ENCODE measurements around the gene FOXK1. TPM values are rescaled to one million over a fixed set of nuclear protein-coding genes. Genes with fewer than 3 reads are reported as not detected.
A peak's percentile ranks its signal among the peaks of the same experiment; 100 is the strongest.

Gene FOXK1
- total and polyA plus RNA-seq, 2 of the 13 experiments (the other 11 are each of a cell fraction or from before 2014, with no cell fraction given): 4.6 to 8.8 TPM

DNA sequence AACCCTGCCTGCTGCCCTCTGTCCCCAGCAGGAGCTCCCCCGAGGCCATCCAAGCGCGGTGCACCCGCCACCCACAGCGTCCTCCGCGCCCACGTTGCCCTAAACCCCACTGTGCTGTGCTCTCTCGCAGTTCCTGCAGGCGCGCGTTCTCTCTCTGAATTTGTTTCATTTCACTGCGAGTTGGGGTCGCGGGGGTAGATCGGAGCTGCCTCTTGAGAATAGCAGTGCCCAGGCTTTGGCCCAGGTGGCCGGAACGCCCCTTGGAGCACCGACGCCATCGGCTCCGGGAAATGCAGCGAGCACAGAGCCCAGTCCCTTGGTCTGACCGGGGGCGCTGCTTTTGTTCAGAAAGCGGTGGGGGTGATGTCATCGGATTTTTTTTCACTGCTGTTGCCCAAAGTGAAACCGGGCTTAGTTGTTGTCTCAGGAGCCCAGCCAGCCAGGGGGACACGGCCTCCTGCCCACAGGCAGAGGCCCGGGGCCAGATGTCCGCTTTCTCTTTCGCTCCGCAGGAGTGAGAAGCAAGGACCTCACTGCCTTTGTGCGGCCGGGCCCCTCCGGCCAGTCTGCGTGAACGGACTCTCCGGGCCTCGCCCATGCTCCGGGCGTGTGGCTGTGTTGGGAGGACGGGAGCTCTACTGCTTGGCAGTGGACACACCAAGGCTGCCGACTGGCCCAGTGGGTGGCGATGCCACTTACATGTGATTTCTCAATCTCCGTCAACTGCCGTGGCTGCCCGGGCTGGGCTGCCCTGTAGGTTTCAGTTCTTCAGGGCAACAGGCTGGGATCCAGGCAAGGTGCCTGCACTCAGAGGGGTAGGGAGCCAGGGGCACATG is 43.1 kb downstream of the FOXK1 start (continued):
- TF ChIP-seq, protein P1, sequence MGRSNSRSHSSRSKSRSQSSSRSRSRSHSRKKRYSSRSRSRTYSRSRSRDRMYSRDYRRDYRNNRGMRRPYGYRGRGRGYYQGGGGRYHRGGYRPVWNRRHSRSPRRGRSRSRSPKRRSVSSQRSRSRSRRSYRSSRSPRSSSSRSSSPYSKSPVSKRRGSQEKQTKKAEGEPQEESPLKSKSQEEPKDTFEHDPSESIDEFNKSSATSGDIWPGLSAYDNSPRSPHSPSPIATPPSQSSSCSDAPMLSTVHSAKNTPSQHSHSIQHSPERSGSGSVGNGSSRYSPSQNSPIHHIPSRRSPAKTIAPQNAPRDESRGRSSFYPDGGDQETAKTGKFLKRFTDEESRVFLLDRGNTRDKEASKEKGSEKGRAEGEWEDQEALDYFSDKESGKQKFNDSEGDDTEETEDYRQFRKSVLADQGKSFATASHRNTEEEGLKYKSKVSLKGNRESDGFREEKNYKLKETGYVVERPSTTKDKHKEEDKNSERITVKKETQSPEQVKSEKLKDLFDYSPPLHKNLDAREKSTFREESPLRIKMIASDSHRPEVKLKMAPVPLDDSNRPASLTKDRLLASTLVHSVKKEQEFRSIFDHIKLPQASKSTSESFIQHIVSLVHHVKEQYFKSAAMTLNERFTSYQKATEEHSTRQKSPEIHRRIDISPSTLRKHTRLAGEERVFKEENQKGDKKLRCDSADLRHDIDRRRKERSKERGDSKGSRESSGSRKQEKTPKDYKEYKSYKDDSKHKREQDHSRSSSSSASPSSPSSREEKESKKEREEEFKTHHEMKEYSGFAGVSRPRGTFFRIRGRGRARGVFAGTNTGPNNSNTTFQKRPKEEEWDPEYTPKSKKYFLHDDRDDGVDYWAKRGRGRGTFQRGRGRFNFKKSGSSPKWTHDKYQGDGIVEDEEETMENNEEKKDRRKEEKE (IDR thresholded peaks at IDR 0.05): no peak
- no peak; the same call in 1 of the 2 replicates for TF ChIP-seq ZNF274 (CRISPR knock-in tag; IDR thresholded peaks at IDR 0.05)
- TF ChIP-seq RFXANK (CRISPR knock-in tag; IDR thresholded peaks at IDR 0.05): no peak
- peak; percentile 15; the same call in 1 of the 3 replicates for TF ChIP-seq MXI1 (IDR thresholded peaks at IDR 0.05; ENCODE audit: borderline replicate concordance, low read depth, low read length)
- no peak for TF ChIP-seq ZMYM2 (CRISPR knock-in tag; IDR thresholded peaks at IDR 0.05)
- TF ChIP-seq ARNT2 (CRISPR knock-in tag; IDR thresholded peaks at IDR 0.05; ENCODE audit: low read depth): no peak
- TF ChIP-seq, protein P2, sequence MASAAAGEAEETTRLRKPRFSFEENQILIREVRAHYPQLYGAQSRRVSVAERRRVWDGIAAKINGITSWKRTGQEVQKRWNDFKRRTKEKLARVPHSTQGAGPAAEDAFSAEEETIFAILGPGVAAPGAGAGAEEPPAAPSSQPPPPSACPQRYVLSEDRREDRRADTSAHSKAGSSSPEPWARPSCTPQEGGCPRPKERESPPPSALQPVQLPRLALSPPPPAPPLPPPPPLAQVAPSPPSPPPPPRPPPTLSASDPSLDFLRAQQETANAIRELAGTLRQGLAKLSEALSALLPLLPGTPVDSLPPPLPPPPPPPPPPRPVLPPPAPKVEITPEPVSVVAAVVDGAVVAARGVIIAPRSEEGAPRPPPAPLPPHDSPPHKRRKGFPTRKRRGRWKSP (CRISPR knock-in tag; IDR thresholded peaks at IDR 0.05): no peak
- TF ChIP-seq ZFX (CRISPR knock-in tag; IDR thresholded peaks at IDR 0.05; ENCODE audit: low read depth): peak; percentile 44
- TF ChIP-seq ZNF577 (CRISPR knock-in tag; IDR thresholded peaks at IDR 0.05; ENCODE audit: borderline replicate concordance, low read depth): no peak
- peak; percentile 55 for TF ChIP-seq HDAC1 (CRISPR knock-in tag; IDR thresholded peaks at IDR 0.05)
- TF ChIP-seq, protein P3, sequence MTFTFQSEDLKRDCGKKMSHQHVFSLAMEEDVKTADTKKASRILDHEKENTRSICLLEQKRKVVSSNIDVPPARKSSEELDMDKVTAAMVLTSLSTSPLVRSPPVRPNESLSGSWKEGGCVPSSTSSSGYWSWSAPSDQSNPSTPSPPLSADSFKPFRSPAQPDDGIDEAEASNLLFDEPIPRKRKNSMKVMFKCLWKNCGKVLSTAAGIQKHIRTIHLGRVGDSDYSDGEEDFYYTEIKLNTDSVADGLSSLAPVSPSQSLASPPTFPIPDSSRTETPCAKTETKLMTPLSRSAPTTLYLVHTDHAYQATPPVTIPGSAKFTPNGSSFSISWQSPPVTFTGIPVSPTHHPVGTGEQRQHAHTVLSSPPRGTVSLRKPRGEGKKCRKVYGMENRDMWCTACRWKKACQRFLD (CRISPR knock-in tag; IDR thresholded peaks at IDR 0.05; ENCODE audit: borderline replicate concordance): 0 out of 2 replicates have a peak, but pooled peaks have one; percentile 21
- TF ChIP-seq, protein P4, sequence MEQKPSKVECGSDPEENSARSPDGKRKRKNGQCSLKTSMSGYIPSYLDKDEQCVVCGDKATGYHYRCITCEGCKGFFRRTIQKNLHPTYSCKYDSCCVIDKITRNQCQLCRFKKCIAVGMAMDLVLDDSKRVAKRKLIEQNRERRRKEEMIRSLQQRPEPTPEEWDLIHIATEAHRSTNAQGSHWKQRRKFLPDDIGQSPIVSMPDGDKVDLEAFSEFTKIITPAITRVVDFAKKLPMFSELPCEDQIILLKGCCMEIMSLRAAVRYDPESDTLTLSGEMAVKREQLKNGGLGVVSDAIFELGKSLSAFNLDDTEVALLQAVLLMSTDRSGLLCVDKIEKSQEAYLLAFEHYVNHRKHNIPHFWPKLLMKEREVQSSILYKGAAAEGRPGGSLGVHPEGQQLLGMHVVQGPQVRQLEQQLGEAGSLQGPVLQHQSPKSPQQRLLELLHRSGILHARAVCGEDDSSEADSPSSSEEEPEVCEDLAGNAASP (CRISPR knock-in tag; IDR thresholded peaks at IDR 0.05; ENCODE audit: borderline replicate concordance): no peak
- TF ChIP-seq KLF12 (CRISPR knock-in tag; IDR thresholded peaks at IDR 0.05; ENCODE audit: borderline replicate concordance): no peak
- TF ChIP-seq ZNF251 (CRISPR knock-in tag; IDR thresholded peaks at IDR 0.05): no peak
- TF ChIP-seq POLR2A (IDR thresholded peaks at IDR 0.05; ENCODE audit: insufficient read depth in 1 of 2, low read depth in 2 of 2, low read length in 2 of 2): peak in 1 of 2 experiments; percentile 61; a peak in 1 of 4 replicates
- peak; percentile 38 for TF ChIP-seq HNRNPLL (IDR thresholded peaks at IDR 0.05; ENCODE audit: low read depth, low read length, poor library complexity, severe bottlenecking)
- TF ChIP-seq GLI4 (CRISPR knock-in tag; IDR thresholded peaks at IDR 0.05; ENCODE audit: borderline replicate concordance): no peak
- no peak for TF ChIP-seq ZNF660 (CRISPR knock-in tag; IDR thresholded peaks at IDR 0.05; ENCODE audit: borderline replicate concordance, low read depth)

All from HepG2 (cell line).